CD8-positive, alpha-beta memory T cell (primary cell): ENCODE data around the gene CASTOR1. TPM values are rescaled to one million over a fixed set of nuclear protein-coding genes. Genes with fewer than 3 reads are reported as not detected.

Source experiments
- CTCF ChIA-PET: fragments of 350-600 bp; sonication (Branson Sonifier 250); formaldehyde crosslinking; loops from one replicate; lab custom pipeline; 2021; ENCODE audit warnings: antibody characterized with exemption; lab: Charles Lee
- POLR2A ChIA-PET: fragments of 350-600 bp; sonication (Branson Sonifier 250); formaldehyde crosslinking; loops from one replicate; lab custom pipeline; 2021; ENCODE audit warnings: antibody characterized with exemption; lab: Charles Lee
- DNase-seq, 5 donors: peaks; one replicate each; pipeline versions ENCODE4 v3.0.0 to v3.0.0-alpha.2; 2020 to 2022; ENCODE audit warnings: mixed read lengths in 1 of 5
- H3K27ac ChIP-seq: one replicate; pipeline ENCODE4 v1.7.0; 2013; ENCODE audit warnings: low read depth, mild to moderate bottlenecking, low read length, moderate library complexity
- H3K27me3 ChIP-seq: 2 replicates; pipeline ENCODE4 v1.7.0; 2013; ENCODE audit warnings: low read length, mild to moderate bottlenecking; ENCODE audit not compliant: insufficient read depth, poor library complexity, severe bottlenecking
- H3K36me3 ChIP-seq: 2 replicates; pipeline ENCODE4 v1.7.0; 2013; ENCODE audit warnings: mild to moderate bottlenecking, low read length, moderate library complexity; ENCODE audit not compliant: insufficient read depth
- H3K4me1 ChIP-seq: 2 replicates; pipeline ENCODE4 v1.7.0; 2013; ENCODE audit warnings: mild to moderate bottlenecking, low read length, moderate library complexity; ENCODE audit not compliant: insufficient read depth
- H3K4me3 ChIP-seq: 2 replicates; pipeline ENCODE4 v1.7.0; 2013; ENCODE audit warnings: mild to moderate bottlenecking, low read length
- H3K9me3 ChIP-seq: 2 replicates; pipeline ENCODE4 v1.7.0; 2013; ENCODE audit warnings: mild to moderate bottlenecking, low read length
- H3K27ac Mint-ChIP-seq, 8 donors: one replicate each; pipeline ENCODE4 v1.8.0; 2020 to 2021; ENCODE audit warnings: mixed read lengths in 8 of 8, mild to moderate bottlenecking in 6 of 8, inconsistent platforms in 3 of 8, moderate library complexity in 3 of 8
- H3K27me3 Mint-ChIP-seq, 2 donors: one replicate each; pipeline ENCODE4 v1.8.0; 2020 to 2021; ENCODE audit warnings: mixed read lengths in 2 of 2, mild to moderate bottlenecking in 1 of 2, moderate library complexity in 1 of 2
- H3K36me3 Mint-ChIP-seq, 3 donors: one replicate each; pipeline ENCODE4 v1.8.0; 2020 to 2021; ENCODE audit warnings: mixed read lengths in 3 of 3, inconsistent platforms in 1 of 3, mild to moderate bottlenecking in 1 of 3
- H3K4me1 Mint-ChIP-seq, 3 donors: one replicate each; pipeline ENCODE4 v1.8.0; 2020 to 2021; ENCODE audit warnings: mixed read lengths in 3 of 3, inconsistent platforms in 1 of 3, mild to moderate bottlenecking in 1 of 3
- H3K4me3 Mint-ChIP-seq, 7 donors: one replicate each; pipeline ENCODE4 v1.8.0; 2020 to 2021; ENCODE audit warnings: mixed read lengths in 7 of 7, mild to moderate bottlenecking in 6 of 7, moderate library complexity in 4 of 7, inconsistent platforms in 2 of 7
- H3K9me3 Mint-ChIP-seq, 5 donors: one replicate each; pipeline ENCODE4 v1.8.0; 2020 to 2022; ENCODE audit warnings: mixed read lengths in 5 of 5, mild to moderate bottlenecking in 3 of 5, moderate library complexity in 2 of 5, inconsistent platforms in 1 of 5
- polyA plus RNA-seq: library from polyadenylated mRNA; unstranded; fragments of 300-500 nt; fragmentation: Illumina TruSeq; gene quantifications from one replicate; pipeline ENCODE4 v1.2.3, GENCODE V29; 2021
- total RNA-seq, 2 experiments: library from RNA; stranded (reverse); gene quantifications; one replicate each; pipeline ENCODE4 v1.2.3, GENCODE V29; 2021

CASTOR1 gene
- total and polyA plus RNA-seq, 3 experiments from 2014 or later = 4.0 to 17.8 (median 5.3) TPM

- ChIA-PET POLR2A (interaction anchor here (6.2 kb wide), 1 partner anchor 62 kb away, joined by 48 read pairs; the partner anchor contains the start of genes CCDC157 and SF3A1), CTCF (interaction anchor here (0.8 to 6.8 kb wide), 3 partner anchors 13 to 185 kb away, joined by 3 to 98 read pairs (median 3); no protein-coding TSS in a partner anchor)
- H3K4me1 Mint-ChIP-seq = peaks cover 40 to 53% (median 42%) of the 10 kb centered on the region in 3 donors
- H3K27me3 Mint-ChIP-seq = peaks cover 0 to 1% of the 10 kb centered on the region in 2 donors
- no peak overlapping the region for H3K4me3 Mint-ChIP-seq
- H3K9me3 ChIP-seq = no peaks in the 10 kb centered on the region
- no peaks in the 10 kb centered on the region for H3K27me3 ChIP-seq
- peaks cover 34% of the 10 kb centered on the region for H3K36me3 ChIP-seq
- H3K27ac Mint-ChIP-seq = peak overlapping the region in 1 of 8 donors; percentile 35
- no peak overlapping the region for H3K4me3 ChIP-seq
- H3K36me3 Mint-ChIP-seq = peaks cover 2 to 73% (median 12%) of the 10 kb centered on the region in 3 donors
- H3K4me1 ChIP-seq = peaks cover 58% of the 10 kb centered on the region
- H3K27ac ChIP-seq = no peak overlapping the region
- DNase-seq = no peak
- no peaks in the 10 kb centered on the region for H3K9me3 Mint-ChIP-seq
Measured at GRCh38 chr22:30293026-30293425, 3.7 kb upstream of the CASTOR1 start.

GRCh38 chr22:30292069-30292970, 3.0 kb upstream of the CASTOR1 start:
- Mint-ChIP-seq H3K4me3 (no peak overlapping the region), H3K36me3 (peaks cover 2 to 66% (median 12%) of the 10 kb centered on the region in 3 donors), H3K27me3 (peaks cover 0 to 1% of the 10 kb centered on the region in 2 donors), H3K4me1 (peaks cover 38 to 51% (median 40%) of the 10 kb centered on the region in 3 donors), H3K27ac (peak overlapping the region in 4 of 8 donors; percentile 61 to 95 (median 79)), H3K9me3 (no peaks in the 10 kb centered on the region)
- H3K9me3 ChIP-seq = no peaks in the 10 kb centered on the region
- peaks cover 54% of the 10 kb centered on the region for H3K4me1 ChIP-seq
- CTCF ChIA-PET = interaction anchor here (0.7 to 9.0 kb wide), 6 partner anchors 14 to 184 kb away, joined by 3 to 246 read pairs (median 3); partner anchors contain the start of gene RNF215
- POLR2A ChIA-PET = interaction anchor here (0.6 to 6.2 kb wide), 4 partner anchors 14 to 63 kb away, joined by 3 to 48 read pairs (median 46); partner anchors contain the start of genes CCDC157, SF3A1 and TBC1D10A
- H3K27me3 ChIP-seq = no peaks in the 10 kb centered on the region
- H3K4me3 ChIP-seq = no peak overlapping the region
- no peak overlapping the region for H3K27ac ChIP-seq
- DNase-seq = no peak
- peaks cover 30% of the 10 kb centered on the region for H3K36me3 ChIP-seq

GRCh38 chr22:30291058-30291892, 2.0 kb upstream of the CASTOR1 start:
- peak overlapping the region in 3 of 7 donors; percentile 19 to 95 (median 31) for H3K4me3 Mint-ChIP-seq
- H3K36me3 ChIP-seq = peaks cover 25% of the 10 kb centered on the region
- no peak for DNase-seq
- no peak overlapping the region for H3K27ac ChIP-seq
- H3K9me3 Mint-ChIP-seq = no peaks in the 10 kb centered on the region
- H3K4me1 ChIP-seq = peaks cover 48% of the 10 kb centered on the region
- no peak overlapping the region for H3K4me3 ChIP-seq
- H3K4me1 Mint-ChIP-seq = peaks cover 30 to 47% (median 32%) of the 10 kb centered on the region in 3 donors
- H3K27me3 ChIP-seq = no peaks in the 10 kb centered on the region
- H3K27ac Mint-ChIP-seq = peak overlapping the region in 6 of 8 donors; percentile 47 to 96 (median 90)
- ChIA-PET POLR2A (interaction anchor here (0.6 to 6.2 kb wide), 5 partner anchors 11 to 64 kb away, joined by 3 to 48 read pairs (median 45); partner anchors contain the start of genes CCDC157, SF3A1 and TBC1D10A), CTCF (interaction anchor here (0.7 to 9.0 kb wide), 11 partner anchors 9 to 195 kb away, joined by 3 to 246 read pairs (median 5); partner anchors contain the start of genes CCDC157, RNF215 and SF3A1)
- H3K9me3 ChIP-seq = no peaks in the 10 kb centered on the region
- peaks cover 2 to 60% (median 12%) of the 10 kb centered on the region in 3 donors for H3K36me3 Mint-ChIP-seq
- peaks cover 0 to 1% of the 10 kb centered on the region in 2 donors for H3K27me3 Mint-ChIP-seq

DNA sequence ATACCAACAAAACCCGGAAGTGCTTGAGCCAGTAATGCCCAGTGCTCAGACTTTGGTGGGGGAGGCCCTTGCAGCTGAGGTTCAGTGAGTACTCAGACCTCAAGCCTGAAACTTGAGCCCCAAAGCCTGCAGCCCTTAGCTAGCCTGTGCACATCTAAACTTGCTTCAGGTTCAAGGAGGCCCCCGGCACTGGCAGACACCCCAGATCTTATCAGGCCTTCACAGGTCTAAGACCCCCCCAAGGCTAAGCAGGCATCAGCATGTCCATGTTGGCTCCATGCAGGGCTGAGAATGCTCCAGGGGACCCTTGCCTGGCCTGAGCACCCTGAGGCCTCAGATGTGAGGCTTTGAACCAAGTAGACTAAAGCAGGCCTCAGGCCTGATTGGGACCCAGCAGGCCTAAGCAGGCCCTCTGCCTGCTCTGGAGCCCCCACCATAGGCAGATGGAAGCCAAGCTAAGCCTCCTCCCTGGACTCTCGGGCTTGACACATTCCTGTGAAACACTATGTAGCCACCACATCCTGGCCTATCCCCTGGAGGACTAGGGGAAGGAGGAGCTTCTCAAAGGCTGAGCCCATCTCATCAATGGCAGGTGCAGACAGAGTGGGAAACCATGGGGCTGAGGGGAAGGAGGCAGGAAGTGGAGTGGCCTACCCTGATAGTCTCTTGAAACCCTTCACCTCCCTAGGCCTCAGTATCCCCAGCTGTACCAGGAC, 1.2 kb upstream of the CASTOR1 start:
- ChIA-PET CTCF (interaction anchor here (0.8 to 9.0 kb wide), 14 partner anchors 10 to 196 kb away, joined by 3 to 246 read pairs (median 22); partner anchors contain the start of genes CCDC157, MTFP1, RNF215 and SEC14L2), POLR2A (interaction anchor here (0.6 to 6.2 kb wide), 8 partner anchors 12 to 97 kb away, joined by 3 to 48 read pairs (median 28); partner anchors contain the start of genes CCDC157, RNF215, SF3A1 and TBC1D10A)
- Mint-ChIP-seq H3K4me1 (peaks cover 23 to 43% (median 26%) of the 10 kb centered on the region in 3 donors), H3K36me3 (peaks cover 2 to 52% (median 12%) of the 10 kb centered on the region in 3 donors), H3K9me3 (no peaks in the 10 kb centered on the region), H3K4me3 (peak overlapping the region; percentile 87 to 95 (median 90)), H3K27me3 (peaks cover 0 to 1% of the 10 kb centered on the region in 2 donors), H3K27ac (peak overlapping the region; percentile 87 to 97 (median 94))
- H3K9me3 ChIP-seq = no peaks in the 10 kb centered on the region
- no peak for DNase-seq
- no peaks in the 10 kb centered on the region for H3K27me3 ChIP-seq
- peaks cover 24% of the 10 kb centered on the region for H3K36me3 ChIP-seq
- peak overlapping the region; percentile 70 for H3K4me3 ChIP-seq
- H3K27ac ChIP-seq = no peak overlapping the region
- H3K4me1 ChIP-seq = peaks cover 40% of the 10 kb centered on the region

DNA sequence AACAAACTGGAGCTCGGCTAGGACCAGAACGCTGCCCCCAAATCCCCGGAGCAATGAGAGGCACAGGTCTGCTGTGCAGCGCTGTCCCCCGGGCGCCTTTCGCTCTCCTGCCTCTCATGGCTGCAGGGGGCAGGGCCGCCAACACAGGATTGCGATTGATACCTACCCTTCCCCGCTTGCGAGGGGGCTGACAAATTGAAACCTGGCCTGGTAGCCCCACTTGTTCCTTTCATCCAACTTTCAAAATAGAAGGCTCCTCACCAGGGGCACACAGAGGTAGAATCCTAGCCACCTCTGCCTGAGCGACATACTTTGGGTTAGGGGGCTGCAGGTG, 642 bp upstream of the CASTOR1 start:
- Mint-ChIP-seq H3K27me3 (peaks cover 0 to 1% of the 10 kb centered on the region in 2 donors), H3K36me3 (peaks cover 2 to 51% (median 12%) of the 10 kb centered on the region in 3 donors), H3K9me3 (no peaks in the 10 kb centered on the region), H3K27ac (peak overlapping the region; percentile 87 to 97 (median 94)), H3K4me1 (peaks cover 23 to 43% (median 26%) of the 10 kb centered on the region in 3 donors), H3K4me3 (peak overlapping the region; percentile 87 to 95 (median 90))
- Histone ChIP-seq H3K4me1 (peaks cover 35% of the 10 kb centered on the region), H3K9me3 (no peaks in the 10 kb centered on the region), H3K36me3 (peaks cover 18% of the 10 kb centered on the region), H3K4me3 (peak overlapping the region; percentile 70), H3K27me3 (no peaks in the 10 kb centered on the region), H3K27ac (peak overlapping the region; percentile 51)
- POLR2A ChIA-PET = interaction anchor here (2.0 to 6.2 kb wide), 7 partner anchors 12 to 98 kb away, joined by 7 to 48 read pairs (median 35); partner anchors contain the start of genes CCDC157, RNF215, SF3A1 and TBC1D10A
- DNase-seq = no peak
- CTCF ChIA-PET = interaction anchor here (1.0 to 9.0 kb wide), 14 partner anchors 10 to 197 kb away, joined by 5 to 246 read pairs (median 26); partner anchors contain the start of genes CCDC157, MTFP1, OSM and RNF215

GRCh38 chr22:30288419-30289140, 725 bp downstream of the CASTOR1 start:
- ChIA-PET CTCF (interaction anchor here (0.7 to 9.0 kb wide), 46 partner anchors 8 to 196 kb away, joined by 3 to 246 read pairs (median 6); partner anchors contain the start of genes CCDC157, LIF, MTFP1 and OSM), POLR2A (interaction anchor here (1.0 to 6.2 kb wide), 11 partner anchors 14 to 136 kb away, joined by 3 to 48 read pairs (median 9); partner anchors contain the start of genes CCDC157, RNF215, SF3A1 and TBC1D10A)
- Mint-ChIP-seq H3K4me3 (peak overlapping the region; percentile 87 to 95 (median 90)), H3K27ac (peak overlapping the region; percentile 37 to 96 (median 88)), H3K4me1 (peaks cover 23 to 43% (median 26%) of the 10 kb centered on the region in 3 donors), H3K27me3 (peaks cover 0 to 1% of the 10 kb centered on the region in 2 donors), H3K36me3 (peaks cover 2 to 44% (median 5%) of the 10 kb centered on the region in 3 donors), H3K9me3 (no peaks in the 10 kb centered on the region)
- H3K27ac ChIP-seq = peak overlapping the region; percentile 7
- H3K36me3 ChIP-seq = peaks cover 10% of the 10 kb centered on the region
- peak overlapping the region; percentile 70 for H3K4me3 ChIP-seq
- H3K9me3 ChIP-seq = no peaks in the 10 kb centered on the region
- H3K27me3 ChIP-seq = no peaks in the 10 kb centered on the region
- DNase-seq = no peak
- peaks cover 33% of the 10 kb centered on the region for H3K4me1 ChIP-seq
